22Rv1 (cell line): ENCODE data around the gene BTG3.

ENCODE experiments used
- CTCF ChIP-seq: fragments of 450-650 bp; IDR thresholded peaks from 2 replicates; pipeline ENCODE4 v1.5.1; 2017; ENCODE audit warnings: mild to moderate bottlenecking
- ZFX ChIP-seq: fragments of 450-650 bp; IDR thresholded peaks from 2 replicates; pipeline ENCODE4 v1.6.1; 2017; ENCODE audit warnings: antibody characterized with exemption, borderline replicate concordance

DNA sequence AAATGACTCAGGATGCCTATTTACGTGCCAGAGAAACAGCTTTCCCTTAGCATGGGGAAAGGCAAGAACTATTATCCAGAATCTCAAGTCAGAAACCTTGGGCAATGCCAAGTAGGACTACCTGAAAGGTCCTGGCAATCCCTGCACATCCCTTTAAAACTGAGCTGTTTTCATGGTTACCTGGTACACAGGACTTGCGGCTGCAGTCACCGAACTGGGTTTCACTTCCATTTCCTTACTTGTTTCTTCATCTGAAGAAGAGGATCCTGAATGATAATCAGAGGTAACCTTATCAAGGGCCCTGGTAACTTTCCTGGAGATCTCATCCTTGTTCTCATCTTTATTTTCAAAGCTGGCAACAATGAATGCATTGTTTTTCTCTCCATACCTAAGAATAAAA, 14.3 kb downstream of the BTG3 start:
- TF ChIP-seq CTCF (no peak), ZFX (no peak)
